SK-N-SH treated with all-trans-retinoic acid at 6 μM for 48 hours (cell line): Measurements from ENCODE around the gene LSM10.

Source experiments
- ARNTL ChIP-seq: fragments of 450-650 bp; formaldehyde crosslinking; IDR thresholded peaks from 2 replicates; pipeline ENCODE4 v1.5.0; 2020; ENCODE audit warnings: low read depth, mild to moderate bottlenecking, moderate library complexity, borderline replicate concordance
- ISL1 ChIP-seq: fragments of 250-450 bp; sonication (Bioruptor Pico); IDR thresholded peaks from 2 replicates; pipeline ENCODE4 v2.1.2; 2022; ENCODE audit warnings: mild to moderate bottlenecking, moderate library complexity
- PATZ1 ChIP-seq: fragments of 250-450 bp; sonication (Bioruptor Pico); IDR thresholded peaks from 2 replicates; pipeline ENCODE4 v1.8.0; 2020; ENCODE audit warnings: mild to moderate bottlenecking, moderate library complexity, borderline replicate concordance
- RARB ChIP-seq: fragments of 250-450 bp; sonication (Bioruptor Pico); IDR thresholded peaks from 2 replicates; pipeline ENCODE4 v1.8.0; 2021; ENCODE audit warnings: mild to moderate bottlenecking, moderate library complexity
- TCF4 ChIP-seq: fragments of 250-450 bp; sonication (Bioruptor Pico); IDR thresholded peaks from 2 replicates; pipeline ENCODE4 v1.8.0; 2021; ENCODE audit warnings: mild to moderate bottlenecking, moderate library complexity, borderline replicate concordance
- TOX ChIP-seq: fragments of 250-450 bp; sonication (Bioruptor Pico); IDR thresholded peaks from 2 replicates; pipeline ENCODE4 v1.8.0; 2021; ENCODE audit warnings: mild to moderate bottlenecking, moderate library complexity, borderline replicate concordance
- ZC3H10 ChIP-seq: fragments of 250-450 bp; sonication (Bioruptor Pico); IDR thresholded peaks from 2 replicates; pipeline ENCODE4 v1.5.1; 2021; ENCODE audit warnings: mild to moderate bottlenecking, moderate library complexity
- ZFP30 ChIP-seq: fragments of 450-650 bp; formaldehyde crosslinking; IDR thresholded peaks from 2 replicates; pipeline ENCODE4 v1.5.0; 2022; ENCODE audit warnings: mild to moderate bottlenecking, moderate library complexity
- ZNF8 ChIP-seq: fragments of 450-650 bp; formaldehyde crosslinking; IDR thresholded peaks from 2 replicates; pipeline ENCODE4 v1.5.0; 2020; ENCODE audit warnings: mild to moderate bottlenecking, moderate library complexity

- TF ChIP-seq ZNF8 (CRISPR knock-in tag), result no peak
- no peak for TF ChIP-seq ARNTL (CRISPR knock-in tag)
- no peak for TF ChIP-seq ISL1
- TF ChIP-seq TCF4 (CRISPR knock-in tag), result no peak
- TF ChIP-seq PATZ1 (CRISPR knock-in tag), result no peak
- no peak for TF ChIP-seq RARB
- TF ChIP-seq ZC3H10 (CRISPR knock-in tag), result no peak
- no peak for TF ChIP-seq TOX
- no peak for TF ChIP-seq ZFP30
Measured at GRCh38 chr1:36396359-36396758, 1.3 kb downstream of the LSM10 start.
